Sigmoid colon (tissue), 3 donors: ENCODE measurements around the gene BHLHE23.

ENCODE experiments used
- POLR2A ChIP-seq, 2 donors: fragments of 450-650 bp; IDR thresholded peaks; one replicate each; pipeline ENCODE4 v1.6.1; 2016; ENCODE audit warnings: antibody characterized with exemption in 2 of 2, mild to moderate bottlenecking in 2 of 2, moderate library complexity in 2 of 2
- TF ChIP-seq, protein P1 (sequence below), 4 experiments: fragments of 450-650 bp in 3 of 4; fragments of 200-600 bp in 1 of 4; IDR thresholded peaks; one replicate each; pipeline ENCODE4 v1.5.1; 2016 to 2019; ENCODE audit warnings: antibody characterized with exemption in 4 of 4, mild to moderate bottlenecking in 3 of 4, moderate library complexity in 2 of 4

DNA sequence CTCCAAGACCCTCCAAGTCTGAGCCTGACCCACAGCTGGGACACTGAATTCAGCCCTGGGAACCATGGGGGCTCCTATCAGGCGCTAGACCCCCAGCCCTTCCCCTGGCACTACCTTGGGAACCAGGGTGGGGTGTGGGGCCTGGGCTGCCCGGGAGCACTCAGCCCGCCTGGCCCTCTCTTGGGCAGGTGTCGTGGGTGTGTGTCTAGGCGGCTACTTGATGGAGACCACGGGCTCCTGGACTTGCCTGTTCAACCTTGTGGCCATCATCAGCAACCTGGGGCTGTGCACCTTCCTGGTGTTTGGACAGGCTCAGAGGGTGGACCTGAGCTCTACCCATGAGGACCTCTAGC lies 39.6 kb downstream of the BHLHE23 start:
- TF ChIP-seq, protein P1, sequence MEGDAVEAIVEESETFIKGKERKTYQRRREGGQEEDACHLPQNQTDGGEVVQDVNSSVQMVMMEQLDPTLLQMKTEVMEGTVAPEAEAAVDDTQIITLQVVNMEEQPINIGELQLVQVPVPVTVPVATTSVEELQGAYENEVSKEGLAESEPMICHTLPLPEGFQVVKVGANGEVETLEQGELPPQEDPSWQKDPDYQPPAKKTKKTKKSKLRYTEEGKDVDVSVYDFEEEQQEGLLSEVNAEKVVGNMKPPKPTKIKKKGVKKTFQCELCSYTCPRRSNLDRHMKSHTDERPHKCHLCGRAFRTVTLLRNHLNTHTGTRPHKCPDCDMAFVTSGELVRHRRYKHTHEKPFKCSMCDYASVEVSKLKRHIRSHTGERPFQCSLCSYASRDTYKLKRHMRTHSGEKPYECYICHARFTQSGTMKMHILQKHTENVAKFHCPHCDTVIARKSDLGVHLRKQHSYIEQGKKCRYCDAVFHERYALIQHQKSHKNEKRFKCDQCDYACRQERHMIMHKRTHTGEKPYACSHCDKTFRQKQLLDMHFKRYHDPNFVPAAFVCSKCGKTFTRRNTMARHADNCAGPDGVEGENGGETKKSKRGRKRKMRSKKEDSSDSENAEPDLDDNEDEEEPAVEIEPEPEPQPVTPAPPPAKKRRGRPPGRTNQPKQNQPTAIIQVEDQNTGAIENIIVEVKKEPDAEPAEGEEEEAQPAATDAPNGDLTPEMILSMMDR (IDR thresholded peaks at IDR 0.05) = no peak
- TF ChIP-seq POLR2A (IDR thresholded peaks at IDR 0.05) = no peak
